BLaER1 treated with 17β-estradiol and CSF1 and Interleukin-3, amounts not matched to agents 10 nM and 100 nM (cell line): ENCODE results near the gene MTA1.
A peak's percentile ranks its signal among the peaks of the same experiment; 100 is the strongest.

Experiments
- H3K27ac ChIP-seq, 11 experiments: shearing (Covaris generic); formaldehyde crosslinking; 2 replicates each; pipeline ENCODE4 v1.8.1; 2022
- H3K27me3 ChIP-seq, 11 experiments: shearing (Covaris generic); formaldehyde crosslinking; 2 replicates each; pipeline ENCODE4 v1.8.1; 2022
- H3K36me3 ChIP-seq, 11 experiments: shearing (Covaris generic); formaldehyde crosslinking; 2 replicates each; pipeline ENCODE4 v1.8.1; 2022
- H3K4me1 ChIP-seq, 10 experiments: shearing (Covaris generic); formaldehyde crosslinking; 2 replicates each; pipeline ENCODE4 v1.8.1; 2022
- H3K4me2 ChIP-seq, 11 experiments: shearing (Covaris generic); formaldehyde crosslinking; 2 replicates each; pipeline ENCODE4 v1.8.1; 2022
- H3K4me3 ChIP-seq, 10 experiments: shearing (Covaris generic); formaldehyde crosslinking; 2 replicates each; pipeline ENCODE4 v1.8.1; 2022
- H3K9ac ChIP-seq, 11 experiments: shearing (Covaris generic); formaldehyde crosslinking; 2 replicates each; pipeline ENCODE4 v1.8.1; 2022
- H3K9me3 ChIP-seq, 11 experiments: shearing (Covaris generic); formaldehyde crosslinking; replicated peaks in 1 of 11; 2 replicates each; pipeline ENCODE4 v1.8.1; 2022
- H4K20me1 ChIP-seq, 11 experiments: shearing (Covaris generic); formaldehyde crosslinking; 2 replicates each; pipeline ENCODE4 v1.8.1; 2022
- Cebpa-rat ChIP-seq, 11 experiments: shearing (Covaris generic); IDR thresholded peaks; 2 replicates each; pipeline ENCODE4 v1.8.1; 2022

MTA1 gene

GRCh38 chr14:105410642-105411016, 9.0 kb upstream of the MTA1 start:
- H4K20me1 ChIP-seq = peaks cover 0 to 71% (median 37%) of the 10 kb centered on the region in 11 experiments; a peak in 20 of 22 replicates
- H3K27me3 ChIP-seq = peaks cover 47 to 61% (median 54%) of the 10 kb centered on the region in 11 experiments
- H3K4me2 ChIP-seq = peak overlapping the region; percentile 82 to 98 (median 94)
- no peak overlapping the region for H3K27ac ChIP-seq
- peaks cover 28 to 55% (median 41%) of the 10 kb centered on the region in 10 experiments for H3K4me1 ChIP-seq
- no peaks in the 10 kb centered on the region for H3K9me3 ChIP-seq
- TF ChIP-seq Cebpa-rat (IDR thresholded peaks at IDR 0.05) = no peak
- peaks cover 0 to 5% (median 0%) of the 10 kb centered on the region in 11 experiments; a peak in 1 of 22 replicates for H3K36me3 ChIP-seq
- H3K4me3 ChIP-seq = peak overlapping the region; percentile 35 to 65 (median 52); a peak in 15 of 20 replicates
- H3K9ac ChIP-seq = peak overlapping the region; percentile 12 to 75 (median 64); a peak in 17 of 22 replicates

DNA sequence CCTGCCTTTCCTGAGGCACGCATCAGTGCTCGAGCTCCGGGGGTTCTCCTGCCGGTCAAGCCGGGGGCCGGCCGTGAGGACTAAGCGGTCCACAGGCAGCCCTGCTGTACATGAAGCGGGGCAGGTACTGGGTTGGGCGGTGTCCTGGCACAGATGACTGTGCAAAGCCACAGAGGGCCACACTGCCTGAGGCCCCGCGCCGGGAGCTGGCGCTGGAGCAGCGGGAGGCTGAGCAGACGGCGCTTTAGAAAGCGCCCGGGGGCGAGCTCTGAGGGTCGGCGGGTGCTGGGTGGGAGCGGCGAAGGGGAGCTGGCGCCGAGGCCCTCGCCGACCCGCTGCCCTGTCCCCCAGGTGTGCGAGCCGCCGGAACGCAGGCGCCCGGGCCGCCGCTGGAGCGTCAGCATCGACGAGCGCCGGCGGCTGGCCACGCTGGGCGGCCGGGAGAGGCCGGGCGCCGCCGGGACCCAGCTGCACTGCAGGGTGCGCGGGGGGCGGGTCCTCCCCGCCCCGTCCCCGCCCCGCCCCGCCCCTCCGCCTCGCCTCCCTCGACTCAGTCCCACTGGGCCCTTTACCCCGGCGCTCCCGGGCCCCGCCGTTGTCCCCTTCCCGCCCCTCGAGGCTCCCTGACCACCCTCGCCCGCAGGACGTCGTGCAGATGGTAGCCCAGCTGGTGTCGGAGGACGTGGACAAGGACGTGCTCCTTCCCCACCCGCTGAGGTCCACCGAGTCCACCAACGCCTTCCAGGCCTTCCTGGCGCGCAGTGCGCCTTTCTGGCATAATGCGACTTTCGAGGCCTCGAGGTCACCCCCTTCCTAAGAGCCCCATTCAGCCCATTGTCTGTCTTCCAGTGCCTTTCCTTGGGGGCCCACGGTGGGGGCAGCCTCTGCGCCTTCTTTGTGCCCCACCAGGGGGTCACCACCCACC, 8.3 kb upstream of the MTA1 start:
- Histone ChIP-seq H3K36me3 (peaks cover 0 to 5% (median 0%) of the 10 kb centered on the region in 11 experiments; a peak in 1 of 22 replicates), H4K20me1 (peaks cover 0 to 71% (median 37%) of the 10 kb centered on the region in 11 experiments; a peak in 20 of 22 replicates), H3K9me3 (no peaks in the 10 kb centered on the region), H3K4me1 (peaks cover 30 to 57% (median 45%) of the 10 kb centered on the region in 10 experiments), H3K9ac (peak overlapping the region; percentile 12 to 75 (median 64); a peak in 19 of 22 replicates), H3K27ac (no peak overlapping the region), H3K27me3 (peaks cover 47 to 64% (median 55%) of the 10 kb centered on the region in 11 experiments), H3K4me2 (peak overlapping the region; percentile 82 to 98 (median 94)), H3K4me3 (peak overlapping the region; percentile 35 to 65 (median 52); a peak in 18 of 20 replicates)
- no peak for TF ChIP-seq Cebpa-rat (IDR thresholded peaks at IDR 0.05)

- Histone ChIP-seq H4K20me1 (peaks cover 0 to 67% (median 35%) of the 10 kb centered on the region in 11 experiments; a peak in 20 of 22 replicates), H3K9ac (peak overlapping the region in 5 of 11 experiments; percentile 18 to 42 (median 24); a peak in 3 of 22 replicates), H3K9me3 (no peaks in the 10 kb centered on the region), H3K4me3 (peak overlapping the region in 3 of 10 experiments; percentile 2 to 43 (median 8); a peak in 2 of 20 replicates), H3K27me3 (peaks cover 47 to 64% (median 55%) of the 10 kb centered on the region in 11 experiments), H3K27ac (no peak overlapping the region), H3K4me2 (peak overlapping the region; percentile 82 to 98 (median 94)), H3K36me3 (peaks cover 0 to 5% (median 0%) of the 10 kb centered on the region in 11 experiments; a peak in 1 of 22 replicates), H3K4me1 (peaks cover 28 to 53% (median 43%) of the 10 kb centered on the region in 10 experiments)
- no peak for TF ChIP-seq Cebpa-rat (IDR thresholded peaks at IDR 0.05)
These were observed 7.4 kb upstream of the MTA1 start for GRCh38 chr14:105411985-105412770.

GRCh38 chr14:105412771-105413543, 6.7 kb upstream of the MTA1 start:
- peaks cover 47 to 64% (median 55%) of the 10 kb centered on the region in 11 experiments for H3K27me3 ChIP-seq
- peak overlapping the region in 4 of 11 experiments; percentile 57 to 85 (median 78); a peak in 8 of 22 replicates for H3K4me2 ChIP-seq
- TF ChIP-seq Cebpa-rat (IDR thresholded peaks at IDR 0.05) = no peak

DNA sequence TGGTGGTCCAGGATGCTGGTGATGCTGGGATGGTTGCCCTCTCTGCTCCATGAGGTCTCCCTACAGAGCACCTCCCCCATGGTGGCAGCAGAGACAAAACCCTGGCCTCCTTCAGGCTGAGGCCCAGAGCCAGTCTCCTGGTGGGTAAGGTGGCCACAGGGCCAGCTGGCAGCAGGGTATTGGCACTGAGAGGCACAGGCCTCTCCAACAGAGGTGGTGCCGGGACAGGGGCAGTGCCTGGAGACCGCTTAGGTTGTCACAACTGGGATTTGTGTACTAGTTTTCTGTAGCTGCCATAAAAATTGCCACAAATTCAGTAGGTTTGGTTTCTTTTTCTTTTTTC, 6.1 kb upstream of the MTA1 start:
- no peak overlapping the region for H3K9ac ChIP-seq
- peak overlapping the region in 7 of 11 experiments; percentile 57 to 91 (median 78); a peak in 10 of 22 replicates for H3K4me2 ChIP-seq
- no peak overlapping the region for H3K4me3 ChIP-seq
- peaks cover 0 to 5% (median 0%) of the 10 kb centered on the region in 11 experiments; a peak in 1 of 22 replicates for H3K36me3 ChIP-seq
- H3K9me3 ChIP-seq = no peaks in the 10 kb centered on the region
- peaks cover 0 to 54% (median 34%) of the 10 kb centered on the region in 11 experiments; a peak in 20 of 22 replicates for H4K20me1 ChIP-seq
- H3K4me1 ChIP-seq = peaks cover 26 to 62% (median 49%) of the 10 kb centered on the region in 10 experiments
- no peak for TF ChIP-seq Cebpa-rat (IDR thresholded peaks at IDR 0.05)
- H3K27ac ChIP-seq = no peak overlapping the region
- peaks cover 47 to 64% (median 55%) of the 10 kb centered on the region in 11 experiments for H3K27me3 ChIP-seq

More at GRCh38 chr14:105412771-105413543, 6.7 kb upstream of the MTA1 start:
- H3K9ac ChIP-seq = no peak overlapping the region
- peaks cover 0 to 5% (median 0%) of the 10 kb centered on the region in 11 experiments; a peak in 1 of 22 replicates for H3K36me3 ChIP-seq
- peaks cover 0 to 59% (median 34%) of the 10 kb centered on the region in 11 experiments; a peak in 20 of 22 replicates for H4K20me1 ChIP-seq
- no peak overlapping the region for H3K4me3 ChIP-seq
- no peak overlapping the region for H3K27ac ChIP-seq
- H3K9me3 ChIP-seq = no peaks in the 10 kb centered on the region
- H3K4me1 ChIP-seq = peaks cover 26 to 56% (median 44%) of the 10 kb centered on the region in 10 experiments

DNA sequence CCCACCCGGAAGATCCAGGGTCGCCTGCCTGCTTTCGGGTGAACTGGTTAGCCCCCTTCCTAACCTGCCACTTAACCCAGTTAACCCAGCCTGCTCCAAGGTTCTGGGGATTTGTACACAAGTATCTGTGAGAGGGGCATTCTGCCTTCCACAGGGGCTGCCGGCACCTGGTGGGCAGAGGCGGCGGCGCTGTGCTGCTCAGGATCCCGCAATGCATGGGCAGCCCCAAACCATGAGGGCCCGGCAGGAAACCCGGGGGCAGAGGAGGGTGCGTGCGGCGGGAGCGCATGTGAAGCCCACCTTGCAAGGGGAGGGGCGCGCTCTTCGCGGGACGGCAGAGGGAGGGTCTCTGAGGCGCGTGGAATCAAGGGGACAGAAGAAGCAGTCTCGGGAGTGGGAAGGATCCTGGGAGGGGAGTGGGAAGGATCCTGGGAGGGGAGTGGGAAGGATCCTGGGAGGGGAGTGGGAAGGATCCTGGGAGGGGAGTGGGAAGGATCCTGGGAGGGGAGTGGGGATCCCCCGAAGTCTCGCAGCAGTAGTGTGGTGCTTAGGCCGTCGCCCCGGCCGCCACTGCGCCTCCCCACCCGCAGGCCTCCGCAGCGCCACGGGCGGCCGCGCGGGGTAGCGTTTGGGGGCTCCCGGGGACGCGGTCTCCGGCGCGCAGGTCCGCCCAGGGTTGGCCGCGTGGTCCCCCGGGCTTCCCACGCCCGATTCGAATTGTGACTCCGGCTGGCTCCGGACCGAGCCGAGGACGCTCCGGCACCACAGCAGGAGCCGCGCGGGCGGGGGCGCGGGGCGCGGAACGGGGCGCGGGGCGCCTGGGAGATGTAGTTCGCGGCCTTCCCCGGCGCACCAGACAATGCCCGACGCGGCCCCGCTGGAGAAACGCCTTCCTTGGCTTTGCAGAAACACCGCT, 4.9 kb upstream of the MTA1 start:
- Histone ChIP-seq H3K9ac (peak overlapping the region; percentile 69 to 82 (median 79)), H3K4me2 (peak overlapping the region; percentile 57 to 91 (median 82)), H3K4me1 (peaks cover 23 to 69% (median 58%) of the 10 kb centered on the region in 10 experiments), H4K20me1 (peaks cover 0 to 45% (median 29%) of the 10 kb centered on the region in 11 experiments; a peak in 20 of 22 replicates), H3K27ac (peak overlapping the region; percentile 49 to 76 (median 59); a peak in 18 of 22 replicates), H3K4me3 (peak overlapping the region; percentile 55 to 73 (median 62)), H3K27me3 (peaks cover 46 to 61% (median 52%) of the 10 kb centered on the region in 11 experiments), H3K36me3 (peaks cover 0 to 5% (median 0%) of the 10 kb centered on the region in 11 experiments; a peak in 1 of 22 replicates), H3K9me3 (no peaks in the 10 kb centered on the region)
- TF ChIP-seq Cebpa-rat (IDR thresholded peaks at IDR 0.05) = no peak
